ENCODE data around the gene BRIP1.

- no peak for TF ChIP-seq CTCF (IDR thresholded peaks at IDR 0.05; ENCODE audit: low read depth, low read length)
- no peak for TF ChIP-seq EZH2phosphoT487 (IDR thresholded peaks at IDR 0.05; ENCODE audit: low read depth)
These were observed 112.7 kb downstream of the BRIP1 start for GRCh38 chr17:61750656-61751055.

Data from OCI-LY3 (cell line).